Stimulated activated CD4-positive, alpha-beta T cell treated with anti-CD3 and anti-CD28 coated beads, Interleukin-1b, Interleukin-23, amount 100 ng/mL, for 48 hours (primary cell): Measurements from ENCODE around the gene TEX50.
A peak's percentile ranks its signal among the peaks of the same experiment; 100 is the strongest.
"Not testable (repeated sequence)": the region's sequence is repeated elsewhere in the genome, so short reads cannot be mapped to it uniquely, and the experiment has no call there.

Source experiments
- DNase-seq: peaks from one replicate; pipeline ENCODE4 v3.0.0-alpha.2; 2020

TEX50 gene

DNA sequence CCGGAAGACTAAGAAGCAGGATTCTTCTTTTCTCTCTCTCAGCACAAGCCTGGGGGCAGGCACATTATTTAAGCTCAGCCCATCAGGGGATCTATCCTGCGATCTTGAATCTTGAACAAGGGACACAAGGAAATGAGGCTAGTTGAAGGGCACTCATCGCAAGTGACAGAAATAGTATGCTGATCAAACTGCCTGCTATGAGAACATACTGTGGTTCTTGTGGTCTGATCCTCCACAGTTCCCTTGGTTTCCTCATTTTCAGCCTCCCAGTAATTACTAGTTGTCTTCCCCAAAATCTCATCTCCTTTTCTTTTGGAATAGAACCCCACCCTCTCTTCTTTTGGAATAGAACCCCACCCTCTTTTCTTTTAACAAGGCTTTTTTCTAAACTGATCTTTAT, 28.0 kb downstream of the TEX50 start:
- DNase-seq = no peak

DNA sequence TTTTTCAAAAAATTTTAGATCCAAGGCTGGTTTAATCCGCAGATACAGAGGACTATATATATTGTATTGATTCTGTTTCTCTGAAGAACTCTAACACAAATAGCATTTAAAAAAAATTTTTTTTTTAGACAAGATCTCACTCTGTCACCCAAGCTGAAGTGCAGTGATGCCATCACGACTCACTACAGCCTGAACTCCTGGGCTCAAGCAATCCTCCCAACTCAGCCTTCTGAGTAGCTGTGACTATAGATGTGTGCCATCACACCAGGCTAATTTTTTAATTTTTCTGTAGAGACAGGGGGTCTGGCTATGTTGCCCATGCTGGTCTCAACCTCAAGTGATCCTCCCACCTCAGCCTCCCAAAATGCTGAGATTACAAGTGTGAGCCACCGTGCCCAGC, 31.5 kb downstream of the TEX50 start:
- no peak for DNase-seq

DNA sequence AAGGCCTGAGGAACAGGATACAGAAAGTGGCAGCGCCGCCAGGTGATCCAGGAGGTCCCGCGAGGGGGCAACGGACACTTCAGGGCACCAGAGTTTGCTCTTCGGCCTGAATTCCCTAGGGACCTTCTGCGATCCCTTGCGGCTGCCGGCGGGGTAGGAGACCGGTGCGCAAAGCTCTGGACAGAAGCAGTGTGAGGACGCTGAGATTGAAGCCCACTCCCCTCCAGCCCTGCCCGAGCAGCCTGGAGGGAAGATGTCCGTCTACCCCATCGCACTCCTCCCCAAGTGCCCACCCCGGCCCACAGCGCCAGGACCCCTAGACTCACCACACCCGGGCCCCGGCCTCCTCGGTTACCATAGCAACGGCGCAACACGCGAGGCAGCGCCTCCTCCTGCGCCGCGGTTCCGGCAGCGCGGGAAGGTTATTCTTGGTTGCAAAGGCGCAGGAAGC, 34.4 kb downstream of the TEX50 start, which contains the start of gene ANKRD45:
ANKRD45 (minus strand) TSS at position 361 of the 451 bp plus-strand sequence. CDS start 10,433 bp downstream, outside the sequence.
- DNase-seq = peak; percentile 9

DNA sequence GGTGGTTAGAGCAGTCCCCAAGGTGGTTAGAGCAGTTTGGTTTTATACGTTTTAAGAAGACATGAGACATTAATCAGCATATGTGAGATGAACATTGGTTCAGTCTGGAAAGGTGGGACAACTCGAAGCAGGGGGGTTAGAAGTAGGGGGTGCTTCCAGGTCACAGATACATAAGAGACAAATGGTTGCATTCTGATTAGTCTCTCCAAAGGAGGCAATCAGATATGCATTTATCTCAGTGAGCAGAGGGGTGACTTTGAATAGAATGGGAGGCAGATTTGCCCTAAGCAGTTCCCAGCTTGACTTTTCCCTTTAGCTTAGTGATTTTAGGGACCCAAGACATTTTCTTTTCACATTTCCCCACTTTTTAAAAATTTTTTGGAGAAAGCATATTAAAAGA, 39.4 kb downstream of the TEX50 start:
- not testable (repeated sequence) for DNase-seq

DNA sequence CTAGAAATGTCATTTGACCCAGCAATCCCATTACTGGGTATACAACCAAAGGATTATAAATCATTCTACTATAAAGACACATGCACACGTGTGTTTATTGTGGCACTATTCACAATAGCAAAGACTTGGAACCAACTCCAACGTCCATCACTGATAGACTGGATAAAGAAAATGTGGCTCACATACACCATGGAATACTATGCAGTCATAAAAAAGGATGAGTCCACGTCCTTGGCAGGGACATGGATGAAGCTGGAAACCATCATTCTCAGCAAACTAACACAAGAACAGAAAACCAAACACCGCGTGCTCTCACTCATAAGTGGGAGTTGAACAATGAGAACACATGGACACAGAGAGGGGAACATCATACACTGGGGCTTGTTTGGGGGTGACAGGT, 45.0 kb downstream of the TEX50 start:
- not testable (repeated sequence) for DNase-seq

DNA sequence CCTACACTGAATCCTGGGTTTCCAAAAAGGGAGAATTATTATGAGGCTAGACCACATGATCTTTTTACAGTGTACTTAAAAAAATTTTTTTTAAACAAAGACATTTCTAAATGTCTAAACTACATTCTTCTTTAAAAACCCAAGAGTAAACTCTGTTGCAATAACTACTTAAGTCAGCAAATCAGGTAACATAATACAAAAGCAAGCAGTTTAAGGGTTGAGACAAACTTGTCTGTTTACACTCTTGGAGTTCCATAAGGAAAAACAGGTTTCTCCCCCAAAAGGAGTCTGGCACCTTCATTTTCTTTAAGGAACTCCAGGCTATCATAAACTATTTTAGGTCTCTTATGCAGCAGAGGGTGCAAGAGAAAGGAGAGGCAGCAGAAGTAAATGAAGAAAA, 47.0 kb downstream of the TEX50 start:
- DNase-seq = no peak

DNA sequence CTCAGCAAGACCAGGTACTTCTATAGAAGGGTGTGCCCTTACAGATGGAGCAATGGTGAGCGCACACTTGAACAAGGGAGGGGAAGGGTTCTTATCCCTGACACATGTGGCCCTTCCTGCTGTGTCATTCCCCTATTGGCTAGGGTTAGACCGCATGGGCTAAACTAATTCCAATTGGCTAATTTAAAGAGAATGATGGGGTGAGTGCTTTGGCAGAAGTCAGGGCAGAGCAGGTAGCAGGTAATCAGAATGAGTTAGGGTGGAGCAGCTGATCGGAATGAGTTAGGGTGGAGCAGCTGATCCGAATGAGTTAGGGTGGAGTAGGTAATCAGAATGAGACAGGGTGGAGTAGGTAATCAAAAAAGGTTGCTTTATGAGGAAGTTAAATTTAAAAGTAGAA, 48.7 kb downstream of the TEX50 start:
- not testable (repeated sequence) for DNase-seq

DNA sequence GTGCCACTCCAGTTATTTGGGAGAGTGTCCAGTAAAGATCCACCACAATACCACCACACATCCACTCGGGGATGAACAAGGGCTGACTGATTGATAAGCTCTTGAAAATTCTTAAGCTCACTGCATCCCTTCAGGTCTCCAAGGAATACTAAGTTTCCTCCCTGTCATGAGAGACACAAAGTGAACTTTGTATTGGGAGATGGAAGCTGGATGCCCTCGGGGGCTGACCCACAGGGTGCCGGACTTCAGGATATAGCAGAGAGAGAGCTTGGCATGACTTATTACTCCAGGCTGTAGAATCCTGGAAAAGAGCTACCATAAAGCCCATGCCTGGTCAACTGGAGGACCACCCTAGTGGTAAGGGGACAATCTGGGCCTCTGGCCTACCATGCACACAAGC, 50.0 kb downstream of the TEX50 start:
- not testable (repeated sequence) for DNase-seq
